Measurements from ENCODE around the gene DHODH. TPM values are rescaled to one million over a fixed set of nuclear protein-coding genes. Genes with fewer than 3 reads are reported as not detected.

The DHODH gene
- total and polyA plus RNA-seq, 2 of the 8 experiments (the other 6 are each of a cell fraction or from before 2014, with no cell fraction given), result 9.1 to 19.4 TPM

GRCh38 chr16:72013389-72013788 lies 4.8 kb downstream of the DHODH start:
- WGBS, 2 experiments (ENCODE audit: extremely low coverage in 1 of 2, insufficient coverage in 1 of 2, insufficient read length in 1 of 2, insufficient replicate concordance in 2 of 2, low coverage in 1 of 2, low lambda C conversion rate in 2 of 2, missing lambda C conversion rate in 1 of 2), result 98% methylated on average over 5 of the region's 5 CpGs; no CpG with 5 or more reads in 1 of the 2 experiments
- Histone ChIP-seq H4K91ac (replicated peaks; ENCODE audit: insufficient read length, low read length) (no peak overlapping the region), H3K4ac (replicated peaks; ENCODE audit: insufficient read length, low read depth, low read length) (no peak overlapping the region), H4K20me1 (replicated peaks in 1 of 2; ENCODE audit: control insufficient read depth in 1 of 2, insufficient read depth in 2 of 2, low read length in 2 of 2) (no peaks in the 10 kb centered on the region), H2BK12ac (ENCODE audit: low read depth, low read length) (no peak overlapping the region), H3K27me3 (replicated peaks in 1 of 4; ENCODE audit: control insufficient read depth in 3 of 4, extremely low read depth in 1 of 4, insufficient read depth in 3 of 4, low read length in 3 of 4) (no peaks in the 10 kb centered on the region), H2AK5ac (ENCODE audit: low read depth, low read length) (no peak overlapping the region), H2AFZ (ENCODE audit: low read length) (no peak overlapping the region), H3K14ac (ENCODE audit: insufficient read length) (no peak overlapping the region), H3K18ac (ENCODE audit: extremely low read depth, low read length) (no peak overlapping the region), H3K4me2 (ENCODE audit: insufficient read depth in 1 of 2, low read depth in 2 of 2, low read length in 2 of 2) (no peak overlapping the region), H2BK20ac (ENCODE audit: low read length) (no peak overlapping the region), H2BK5ac (ENCODE audit: low read depth, low read length) (no peak overlapping the region), H3K79me1 (ENCODE audit: low read depth, low read length) (no peaks in the 10 kb centered on the region; the same call in 1 of the 2 replicates), H4K8ac (ENCODE audit: extremely low read depth, insufficient read depth, low read length) (no peak overlapping the region), H3K56ac (replicated peaks; ENCODE audit: insufficient read length, low read depth, low read length) (no peak overlapping the region), H3K23ac (ENCODE audit: insufficient read length) (no peak overlapping the region), H3K4me1 (replicated peaks in 1 of 4; ENCODE audit: control insufficient read depth in 3 of 4, insufficient read depth in 4 of 4, low read length in 3 of 4) (no peaks in the 10 kb centered on the region), H3K4me3 (ENCODE audit: extremely low read depth in 1 of 4, insufficient read depth in 2 of 4, low read depth in 3 of 4, low read length in 4 of 4) (no peak overlapping the region), H2BK120ac (replicated peaks; ENCODE audit: low read depth, low read length) (no peak overlapping the region), H3K9me3 (ENCODE audit: insufficient read depth in 2 of 2, low read depth in 1 of 2, low read length in 1 of 2) (no peaks in the 10 kb centered on the region), H3K36me3 (ENCODE audit: control insufficient read depth in 2 of 4, insufficient read depth in 4 of 4, low read length in 3 of 4) (peaks cover 2 to 21% (median 14%) of the 10 kb centered on the region in 4 experiments; a peak in 5 of 8 replicates), H2BK15ac (ENCODE audit: low read length) (no peak overlapping the region), H3K27ac (ENCODE audit: low read depth, low read length) (no peak overlapping the region), H3K9ac (replicated peaks in 1 of 4; ENCODE audit: extremely low read depth in 1 of 4, low read depth in 3 of 4, low read length in 3 of 4) (no peak overlapping the region), H3K23me2 (ENCODE audit: low read depth, low read length) (no peaks in the 10 kb centered on the region), H4K5ac (ENCODE audit: insufficient read length, low read depth, low read length) (no peak overlapping the region), H3K79me2 (ENCODE audit: control insufficient read depth in 1 of 2, insufficient read depth in 2 of 2, low read length in 2 of 2) (no peaks in the 10 kb centered on the region; a peak in 1 of 4 replicates)
- DNase-seq (ENCODE audit: low read depth in 1 of 2, low spot score in 2 of 2), result no peak
- CTCF ChIA-PET (ENCODE audit: partially characterized antibody), result interaction anchor here (1.2 to 1.5 kb wide), 3 partner anchors 8 to 74 kb away, joined by 3 to 7 read pairs (median 3); no protein-coding TSS in a partner anchor
- POLR2A ChIA-PET (ENCODE audit: partially characterized antibody), result interaction anchor here (0.9 to 1.6 kb wide), 3 partner anchors 25 to 77 kb away, joined by 3 to 4 read pairs (median 4); no protein-coding TSS in a partner anchor
- no peak for FAIRE-seq
- TF ChIP-seq BCL11A (IDR thresholded peaks at IDR 0.05; ENCODE audit: low read depth in 2 of 2, low read length in 2 of 2), result no peak
- no peak for TF ChIP-seq BACH1 (IDR thresholded peaks at IDR 0.05; ENCODE audit: low read length)
- no peak for TF ChIP-seq SAP30 (IDR thresholded peaks at IDR 0.05; ENCODE audit: insufficient read depth, insufficient replicate concordance, low read length)
- no peak for TF ChIP-seq SP2 (IDR thresholded peaks at IDR 0.05; ENCODE audit: low read length)
- TF ChIP-seq CREB1 (IDR thresholded peaks at IDR 0.05), result no peak
- no peak for TF ChIP-seq TBP (IDR thresholded peaks at IDR 0.05; ENCODE audit: low read depth, low read length)
- no peak for TF ChIP-seq MAX (IDR thresholded peaks at IDR 0.05)
- TF ChIP-seq RXRA (IDR thresholded peaks at IDR 0.05; ENCODE audit: insufficient read depth, low read depth, low read length), result no peak
- no peak for TF ChIP-seq USF2 (IDR thresholded peaks at IDR 0.05; ENCODE audit: low read length)
- no peak for TF ChIP-seq RAD21 (IDR thresholded peaks at IDR 0.05 in 1 of 2, conservative IDR thresholded peaks at IDR 0.05 in 1 of 2; ENCODE audit: low read depth in 2 of 2, low read length in 2 of 2)
- no peak for TF ChIP-seq PHF8 (conservative IDR thresholded peaks at IDR 0.05; ENCODE audit: low read depth, low read length)
- no peak for TF ChIP-seq JUN (IDR thresholded peaks at IDR 0.05; ENCODE audit: low read depth, low read length)
- no peak for TF ChIP-seq SUZ12 (IDR thresholded peaks at IDR 0.05; ENCODE audit: low read length)
